ENCODE measurements around the gene NISCH.

The NISCH gene

DNA sequence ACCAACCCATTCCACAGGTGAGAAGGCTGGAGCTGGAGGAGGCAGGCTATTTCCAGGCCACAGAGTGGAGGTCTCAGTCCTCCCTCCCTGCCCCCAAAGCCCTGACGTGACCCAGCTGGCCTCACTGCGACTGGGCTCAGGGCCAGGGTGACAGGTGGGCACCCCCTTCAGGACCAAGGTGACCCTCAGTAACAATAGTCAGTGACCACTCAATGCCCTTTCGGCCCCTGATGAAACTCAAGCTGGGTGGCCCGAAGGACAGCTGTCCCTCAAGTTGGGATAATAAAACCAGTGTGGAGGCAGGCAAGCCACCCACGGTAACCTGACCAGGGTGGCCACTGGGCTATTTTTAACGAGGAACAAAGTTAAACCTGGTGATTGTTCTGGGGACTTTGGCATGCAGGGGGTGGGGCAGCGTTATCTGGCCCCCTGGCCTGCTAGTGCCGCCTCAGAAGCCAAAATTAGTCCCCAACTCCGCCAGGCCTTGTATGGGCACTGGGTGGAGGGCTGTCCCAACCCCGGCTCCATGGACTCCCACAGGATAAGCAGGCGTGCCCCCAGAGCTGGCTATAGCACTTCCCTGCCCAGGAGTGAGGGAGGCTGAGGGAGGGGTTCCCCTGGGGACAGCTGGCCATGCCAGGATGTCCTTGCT is 2.7 kb upstream of the NISCH start:
- ChIA-PET POLR2A (ENCODE audit: low non-redundant PET) (no interaction called here), CTCF (interaction anchor here (0.7 kb wide), 1 partner anchor 1678 kb away, joined by 3 read pairs; no protein-coding TSS in a partner anchor)

DNA sequence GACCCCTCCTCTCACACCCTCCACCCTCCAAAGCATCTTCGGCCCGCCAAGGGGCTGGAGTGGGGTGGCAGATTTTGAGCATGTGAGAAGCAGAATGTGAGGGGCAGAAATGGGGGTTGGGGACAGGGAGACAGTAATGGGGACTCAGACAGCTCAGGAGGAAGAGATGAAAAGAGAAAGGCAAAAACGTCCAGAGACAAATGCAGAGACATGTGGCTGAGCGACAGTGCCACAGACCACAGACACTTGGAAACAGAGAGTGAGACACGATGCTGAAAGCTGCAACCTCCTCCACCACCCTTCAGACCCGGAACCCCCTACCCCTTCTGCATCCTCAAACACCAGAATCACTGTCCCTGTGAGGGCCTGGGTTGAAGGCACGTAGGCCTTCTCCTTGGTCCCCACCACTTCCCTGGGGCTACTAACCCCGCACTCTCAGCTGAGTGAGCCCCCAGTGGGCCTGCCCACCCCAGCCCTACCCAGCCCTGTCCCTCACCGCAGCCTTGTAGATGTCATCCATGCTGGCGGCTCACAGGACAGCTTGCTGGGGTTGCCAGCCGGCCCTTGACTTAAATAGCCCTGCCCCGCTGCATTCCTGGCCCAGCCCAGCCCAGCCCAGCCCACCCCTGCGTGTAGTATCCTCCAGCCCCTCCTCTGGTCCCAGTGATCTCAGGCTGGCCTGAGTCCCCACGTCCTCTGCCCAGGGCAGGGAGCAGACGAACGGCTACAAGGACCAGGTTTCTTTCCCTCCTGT is 1.7 kb upstream of the NISCH start, which contains the start of gene TNNC1:
TSS of gene TNNC1 (minus strand) at position 546 of the 754 bp plus-strand sequence. CDS start at position 520, 26 bp downstream.
- DNase-seq (ENCODE audit: low spot score), result no peak
- peak within 1 kb of the TSS; percentile 89 for H3K27ac ChIP-seq
- ChIA-PET POLR2A (ENCODE audit: low non-redundant PET) (no interaction called here), CTCF (no interaction called here)
- TF ChIP-seq, protein P1, sequence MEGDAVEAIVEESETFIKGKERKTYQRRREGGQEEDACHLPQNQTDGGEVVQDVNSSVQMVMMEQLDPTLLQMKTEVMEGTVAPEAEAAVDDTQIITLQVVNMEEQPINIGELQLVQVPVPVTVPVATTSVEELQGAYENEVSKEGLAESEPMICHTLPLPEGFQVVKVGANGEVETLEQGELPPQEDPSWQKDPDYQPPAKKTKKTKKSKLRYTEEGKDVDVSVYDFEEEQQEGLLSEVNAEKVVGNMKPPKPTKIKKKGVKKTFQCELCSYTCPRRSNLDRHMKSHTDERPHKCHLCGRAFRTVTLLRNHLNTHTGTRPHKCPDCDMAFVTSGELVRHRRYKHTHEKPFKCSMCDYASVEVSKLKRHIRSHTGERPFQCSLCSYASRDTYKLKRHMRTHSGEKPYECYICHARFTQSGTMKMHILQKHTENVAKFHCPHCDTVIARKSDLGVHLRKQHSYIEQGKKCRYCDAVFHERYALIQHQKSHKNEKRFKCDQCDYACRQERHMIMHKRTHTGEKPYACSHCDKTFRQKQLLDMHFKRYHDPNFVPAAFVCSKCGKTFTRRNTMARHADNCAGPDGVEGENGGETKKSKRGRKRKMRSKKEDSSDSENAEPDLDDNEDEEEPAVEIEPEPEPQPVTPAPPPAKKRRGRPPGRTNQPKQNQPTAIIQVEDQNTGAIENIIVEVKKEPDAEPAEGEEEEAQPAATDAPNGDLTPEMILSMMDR (conservative IDR thresholded peaks at IDR 0.05; ENCODE audit: low read depth), result no peak

More for the DNA sequence above, 2.7 kb upstream of the NISCH start:
- TF ChIP-seq, protein P1 (conservative IDR thresholded peaks at IDR 0.05; ENCODE audit: low read depth), result no peak
- no peak for DNase-seq (ENCODE audit: low spot score)
- peak overlapping the region; percentile 89 for H3K27ac ChIP-seq

DNA sequence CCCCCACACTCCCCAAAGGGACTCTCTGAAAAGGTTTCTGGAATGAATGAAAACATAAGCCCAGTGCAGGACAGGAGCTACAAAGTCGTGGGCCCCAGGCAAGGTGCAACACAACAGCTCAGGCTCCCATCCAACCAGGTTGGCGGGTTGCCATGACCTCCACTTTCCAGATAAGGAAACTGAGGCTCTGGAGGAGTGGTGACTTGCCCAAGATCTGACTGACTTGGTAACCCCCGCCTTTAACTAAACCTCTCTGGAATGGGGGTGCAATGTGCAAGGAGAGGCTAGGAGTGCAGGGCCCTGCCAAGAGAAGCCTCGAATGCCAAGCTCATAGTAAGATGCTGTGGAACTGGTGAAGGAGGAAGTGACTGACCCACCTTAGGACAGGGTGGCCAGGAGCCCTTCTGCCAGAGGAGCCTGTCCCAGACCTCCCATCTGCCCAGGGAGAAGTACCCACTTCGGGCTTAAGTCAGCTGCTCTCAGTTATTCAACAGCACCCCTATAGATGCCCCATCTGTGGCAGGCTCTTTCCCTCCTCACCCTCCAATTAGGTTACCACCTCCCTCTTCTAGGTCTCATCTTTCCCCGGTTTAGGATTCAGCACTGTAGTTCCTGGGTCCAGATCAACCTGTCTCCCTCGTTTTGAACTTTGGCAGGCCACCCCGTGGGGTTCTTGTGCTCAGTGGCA is 1.0 kb upstream of the NISCH start:
- TF ChIP-seq, protein P1 (conservative IDR thresholded peaks at IDR 0.05; ENCODE audit: low read depth), result no peak
- CTCF ChIA-PET, result interaction anchor here (0.6 kb wide), 1 partner anchor 178 kb away, joined by 5 read pairs; no protein-coding TSS in a partner anchor
- POLR2A ChIA-PET (ENCODE audit: low non-redundant PET), result no interaction called here
- peak overlapping the region; percentile 89 for H3K27ac ChIP-seq
- no peak for DNase-seq (ENCODE audit: low spot score)

DNA sequence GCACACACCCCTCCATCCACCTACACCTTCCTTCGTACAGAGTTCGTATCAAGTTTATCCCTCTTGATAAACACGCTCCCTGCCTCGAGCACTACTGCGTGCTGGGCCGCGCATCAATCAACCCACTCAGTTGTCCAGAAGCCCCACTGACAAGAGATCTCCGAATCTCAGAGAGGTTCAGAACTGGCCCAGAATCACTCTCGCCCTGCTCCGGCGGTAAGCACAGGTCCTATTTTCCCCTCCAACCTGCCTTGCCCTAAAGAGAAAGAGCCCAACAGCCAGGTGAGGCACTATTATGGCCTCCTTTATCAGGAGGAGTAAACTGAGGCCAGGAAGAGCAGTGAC is 494 bp upstream of the NISCH start:
- DNase-seq (ENCODE audit: low spot score), result no peak
- TF ChIP-seq, protein P1 (conservative IDR thresholded peaks at IDR 0.05; ENCODE audit: low read depth), result no peak
- CTCF ChIA-PET, result interaction anchor here (0.6 kb wide), 1 partner anchor 178 kb away, joined by 5 read pairs; no protein-coding TSS in a partner anchor
- POLR2A ChIA-PET (ENCODE audit: low non-redundant PET), result no interaction called here
- H3K27ac ChIP-seq, result peak overlapping the region; percentile 89

DNA sequence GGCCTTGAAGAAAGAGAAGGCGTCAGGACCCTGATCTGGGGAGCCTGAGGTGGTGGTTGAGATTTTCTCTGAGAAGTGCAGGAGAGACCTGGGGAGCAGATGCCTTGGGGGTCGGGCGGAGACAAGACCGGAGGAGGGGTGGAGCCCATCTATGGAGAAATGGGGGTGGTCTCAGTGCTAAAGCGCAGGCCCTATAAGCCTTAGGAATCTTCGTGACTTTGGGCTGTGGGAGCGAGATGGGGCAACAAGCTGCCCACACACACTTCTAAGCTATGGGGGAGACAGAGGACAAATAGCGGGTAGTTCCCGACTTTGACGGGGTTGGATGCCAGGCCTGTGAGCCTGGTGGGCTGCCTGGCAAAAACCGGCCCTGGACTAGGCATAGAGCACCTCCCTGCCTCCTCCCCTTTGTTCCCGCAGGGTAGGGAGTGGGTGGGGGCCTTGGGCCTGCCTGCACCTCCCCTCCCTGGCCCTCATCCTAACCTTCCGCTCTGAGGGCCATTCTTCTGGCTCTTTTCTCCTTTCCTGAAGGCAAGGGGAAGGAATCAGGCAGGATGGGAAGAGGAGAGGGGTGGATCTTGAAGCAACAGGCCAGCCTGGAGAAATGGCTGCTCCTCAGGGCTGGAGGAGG is 880 bp downstream of the NISCH start:
- peak overlapping the region; percentile 89 for H3K27ac ChIP-seq
- peak; percentile 17 for DNase-seq (ENCODE audit: low spot score)
- TF ChIP-seq, protein P1 (conservative IDR thresholded peaks at IDR 0.05; ENCODE audit: low read depth), result no peak
- POLR2A ChIA-PET (ENCODE audit: low non-redundant PET), result no interaction called here
- CTCF ChIA-PET, result interaction anchor here (0.5 to 0.6 kb wide), 2 partner anchors 16 to 107 kb away, joined by 3 to 4 read pairs; no protein-coding TSS in a partner anchor

DNA sequence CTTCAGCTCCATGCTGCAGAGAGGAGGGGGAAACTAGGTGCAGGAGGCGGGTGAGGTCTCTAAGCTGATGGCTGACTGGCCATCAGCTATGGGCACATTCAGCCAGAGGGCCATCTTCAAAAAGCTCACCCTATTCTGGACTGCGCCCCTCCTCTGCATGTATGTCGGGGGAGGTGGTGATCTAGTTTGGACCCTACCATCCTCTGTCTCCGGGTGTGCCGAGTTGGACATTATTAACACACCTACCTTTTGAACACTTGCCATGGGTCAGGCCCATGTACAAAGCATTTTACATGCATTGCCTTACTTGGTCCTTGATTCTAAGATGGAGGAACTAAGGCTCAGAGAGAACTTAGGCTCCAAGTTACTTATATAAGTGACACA is 1.4 kb downstream of the NISCH start:
- ChIA-PET POLR2A (ENCODE audit: low non-redundant PET) (no interaction called here), CTCF (interaction anchor here (0.6 to 0.7 kb wide), 3 partner anchors 9 to 15 kb away, joined by 3 to 4 read pairs (median 3); no protein-coding TSS in a partner anchor)
- TF ChIP-seq, protein P1 (conservative IDR thresholded peaks at IDR 0.05; ENCODE audit: low read depth), result no peak
- no peak for DNase-seq (ENCODE audit: low spot score)
- peak overlapping the region; percentile 89 for H3K27ac ChIP-seq

Measured in RWPE1 (cell line).